Mesothelial cell of epicardium (in vitro differentiated cells): ENCODE measurements around the gene GALNT1. TPM values are rescaled to one million over a fixed set of nuclear protein-coding genes. Genes with fewer than 3 reads are reported as not detected.

ENCODE experiments used
- DNase-seq, 2 experiments: peaks; one replicate each; pipeline ENCODE4 v3.0.0; 2021; ENCODE audit warnings: low spot score in 2 of 2; ENCODE audit not compliant: unreplicated experiment in 2 of 2
- H3K27ac Mint-ChIP-seq: 2 replicates; pipeline ENCODE4 v1.8.0; 2021; ENCODE audit warnings: mixed read lengths
- H3K27me3 Mint-ChIP-seq: 2 replicates; pipeline ENCODE4 v1.8.0; 2021; ENCODE audit warnings: low read depth, mixed read lengths
- H3K36me3 Mint-ChIP-seq: 2 replicates; pipeline ENCODE4 v1.8.0; 2021; ENCODE audit warnings: mixed read lengths
- H3K4me1 Mint-ChIP-seq: 2 replicates; pipeline ENCODE4 v1.8.0; 2021; ENCODE audit warnings: mixed read lengths
- H3K4me3 Mint-ChIP-seq: 2 replicates; pipeline ENCODE4 v1.8.0; 2021; ENCODE audit warnings: mild to moderate bottlenecking, moderate library complexity, mixed read lengths
- H3K9me3 Mint-ChIP-seq: 2 replicates; pipeline ENCODE4 v1.8.0; 2021; ENCODE audit warnings: mixed read lengths
- total RNA-seq: library from RNA; stranded (reverse); gene quantifications from 3 replicates; pipeline ENCODE4 v1.2.1, GENCODE V29; 2021
- TF ChIP-seq, protein P1 (sequence below): fragments of 200-600 bp; sonication (generic); IDR thresholded peaks from one replicate; pipeline ENCODE4 v1.5.0; 2021; ENCODE audit warnings: antibody characterized with exemption; ENCODE audit not compliant: unreplicated experiment

Gene GALNT1
- total RNA-seq, 1 donor from 2014 or later: 85.0 TPM

- H3K27ac Mint-ChIP-seq: no peak overlapping the region
These were observed 100.8 kb downstream of the GALNT1 start for GRCh38 chr18:35682281-35682867.

DNA sequence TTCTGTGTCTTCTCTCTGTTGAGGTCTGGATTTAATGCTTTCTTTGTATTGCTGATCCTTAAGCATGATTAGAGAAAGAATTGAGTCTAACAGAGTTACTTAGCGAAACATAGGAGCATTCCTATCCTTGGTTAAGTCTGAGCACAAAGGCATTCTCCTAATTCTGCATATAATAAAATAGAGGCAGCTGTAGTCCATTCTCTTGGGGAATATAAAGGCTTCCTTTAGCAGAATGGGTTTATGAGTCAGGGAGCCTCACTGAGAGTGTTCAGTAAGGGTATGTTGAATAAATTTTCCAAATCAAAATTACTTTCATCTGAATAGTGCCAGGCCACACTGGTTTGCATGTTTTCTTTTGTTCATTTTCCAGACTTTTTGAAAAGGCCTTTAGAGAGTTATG lies 101.5 kb downstream of the GALNT1 start:
- Mint-ChIP-seq H3K9me3 (no peaks in the 10 kb centered on the region), H3K4me1 (peaks cover 3% of the 10 kb centered on the region), H3K27ac (no peak overlapping the region), H3K36me3 (peaks cover 26% of the 10 kb centered on the region), H3K4me3 (no peak overlapping the region), H3K27me3 (no peaks in the 10 kb centered on the region)
- DNase-seq: no peak
- TF ChIP-seq, protein P1, sequence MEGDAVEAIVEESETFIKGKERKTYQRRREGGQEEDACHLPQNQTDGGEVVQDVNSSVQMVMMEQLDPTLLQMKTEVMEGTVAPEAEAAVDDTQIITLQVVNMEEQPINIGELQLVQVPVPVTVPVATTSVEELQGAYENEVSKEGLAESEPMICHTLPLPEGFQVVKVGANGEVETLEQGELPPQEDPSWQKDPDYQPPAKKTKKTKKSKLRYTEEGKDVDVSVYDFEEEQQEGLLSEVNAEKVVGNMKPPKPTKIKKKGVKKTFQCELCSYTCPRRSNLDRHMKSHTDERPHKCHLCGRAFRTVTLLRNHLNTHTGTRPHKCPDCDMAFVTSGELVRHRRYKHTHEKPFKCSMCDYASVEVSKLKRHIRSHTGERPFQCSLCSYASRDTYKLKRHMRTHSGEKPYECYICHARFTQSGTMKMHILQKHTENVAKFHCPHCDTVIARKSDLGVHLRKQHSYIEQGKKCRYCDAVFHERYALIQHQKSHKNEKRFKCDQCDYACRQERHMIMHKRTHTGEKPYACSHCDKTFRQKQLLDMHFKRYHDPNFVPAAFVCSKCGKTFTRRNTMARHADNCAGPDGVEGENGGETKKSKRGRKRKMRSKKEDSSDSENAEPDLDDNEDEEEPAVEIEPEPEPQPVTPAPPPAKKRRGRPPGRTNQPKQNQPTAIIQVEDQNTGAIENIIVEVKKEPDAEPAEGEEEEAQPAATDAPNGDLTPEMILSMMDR: no peak

More at GRCh38 chr18:35682281-35682867, 100.8 kb downstream of the GALNT1 start:
- TF ChIP-seq, protein P1: no peak
- DNase-seq: no peak
- peaks cover 24% of the 10 kb centered on the region for H3K36me3 Mint-ChIP-seq
- H3K4me1 Mint-ChIP-seq: peaks cover 3% of the 10 kb centered on the region
- no peaks in the 10 kb centered on the region for H3K27me3 Mint-ChIP-seq
- H3K4me3 Mint-ChIP-seq: no peak overlapping the region
- H3K9me3 Mint-ChIP-seq: no peaks in the 10 kb centered on the region

DNA sequence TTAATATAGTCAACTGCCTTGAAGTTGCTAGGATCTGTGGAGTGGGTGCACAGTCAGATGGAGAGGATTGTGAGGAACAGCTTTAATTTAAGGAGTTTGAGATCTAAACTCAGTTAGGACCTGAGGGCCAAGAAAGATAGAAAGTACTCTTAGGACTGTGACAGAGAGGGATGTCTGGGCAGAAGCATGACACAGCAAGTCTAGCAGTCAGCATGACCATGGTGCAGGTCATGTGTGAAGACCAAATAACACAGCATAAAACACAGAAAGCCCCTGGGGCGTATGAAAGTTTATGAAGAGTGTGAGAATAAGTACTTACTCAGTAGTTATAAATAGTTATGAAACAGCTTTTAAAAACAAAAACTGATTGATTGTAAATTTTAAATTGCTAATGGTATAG lies 107.2 kb downstream of the GALNT1 start:
- DNase-seq: no peak
- Mint-ChIP-seq H3K9me3 (no peaks in the 10 kb centered on the region), H3K4me3 (no peak overlapping the region), H3K36me3 (peaks cover 17% of the 10 kb centered on the region), H3K27ac (no peak overlapping the region), H3K27me3 (no peaks in the 10 kb centered on the region), H3K4me1 (peaks cover 9% of the 10 kb centered on the region)
- TF ChIP-seq, protein P1: no peak

GRCh38 chr18:35689728-35690127 lies 108.2 kb downstream of the GALNT1 start:
- H3K4me3 Mint-ChIP-seq: no peak overlapping the region

GRCh38 chr18:35691625-35692024 lies 110.1 kb downstream of the GALNT1 start:
- Mint-ChIP-seq H3K36me3 (peaks cover 11% of the 10 kb centered on the region), H3K9me3 (no peaks in the 10 kb centered on the region), H3K27me3 (no peaks in the 10 kb centered on the region), H3K27ac (no peak overlapping the region), H3K4me1 (peaks cover 8% of the 10 kb centered on the region), H3K4me3 (no peak overlapping the region)
- TF ChIP-seq, protein P1: no peak
- no peak for DNase-seq

More at GRCh38 chr18:35689728-35690127, 108.2 kb downstream of the GALNT1 start:
- Mint-ChIP-seq H3K9me3 (no peaks in the 10 kb centered on the region), H3K27me3 (no peaks in the 10 kb centered on the region), H3K27ac (no peak overlapping the region), H3K4me1 (peaks cover 8% of the 10 kb centered on the region), H3K36me3 (peaks cover 17% of the 10 kb centered on the region)
- no peak for DNase-seq
- TF ChIP-seq, protein P1: no peak

DNA sequence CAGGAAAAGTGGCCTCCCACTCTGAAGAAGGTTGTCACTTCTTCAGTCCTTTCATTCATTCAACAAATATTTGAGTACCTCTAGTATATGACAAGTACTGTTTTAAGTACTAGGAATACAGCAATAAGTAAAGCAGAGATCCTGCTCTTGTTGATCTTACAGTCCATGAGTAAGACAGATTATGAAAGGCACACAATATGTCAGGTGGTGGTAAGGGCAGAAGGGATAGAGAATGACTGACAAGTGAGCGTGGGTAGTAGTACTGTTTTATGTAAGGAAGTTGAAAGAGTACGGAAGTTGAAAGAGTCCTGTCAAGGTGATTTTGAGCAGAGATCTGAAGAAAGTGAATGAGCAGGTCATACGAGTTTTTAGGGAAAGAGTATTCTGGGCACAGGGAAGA lies 111.3 kb downstream of the GALNT1 start:
- TF ChIP-seq, protein P1: no peak
- H3K4me3 Mint-ChIP-seq: no peak overlapping the region
- peaks cover 9% of the 10 kb centered on the region for H3K36me3 Mint-ChIP-seq
- DNase-seq: no peak
- no peaks in the 10 kb centered on the region for H3K9me3 Mint-ChIP-seq
- H3K4me1 Mint-ChIP-seq: peaks cover 8% of the 10 kb centered on the region
- no peak overlapping the region for H3K27ac Mint-ChIP-seq
- H3K27me3 Mint-ChIP-seq: no peaks in the 10 kb centered on the region
